PC-3 (cell line): ENCODE measurements around the gene ZSWIM8. TPM values are rescaled to one million over a fixed set of nuclear protein-coding genes. Genes with fewer than 3 reads are reported as not detected.
A peak's percentile ranks its signal among the peaks of the same experiment; 100 is the strongest.

Experiments used
- ATAC-seq: fragments of 200-7000 bp; cut with Tn5 transposase; 2 replicates; pipeline ENCODE4 v1.9.1; 2020; ENCODE audit warnings: mild to moderate bottlenecking, moderate library complexity
- BruUV-seq: library from RNA; stranded (reverse); fragments of 400-500 nt; replicated peaks from 2 replicates; lab custom pipeline; 2021; lab: Mats Ljungman, UMichigan
- CTCF ChIA-PET: fragments of 300-600 bp; sonication (Branson Sonifier 250); formaldehyde crosslinking; loops from one replicate; lab custom pipeline; 2022; ENCODE audit warnings: antibody characterized with exemption; lab: Charles Lee
- POLR2A ChIA-PET: fragments of 300-600 bp; sonication (Branson Sonifier 250); formaldehyde crosslinking; loops from one replicate; lab custom pipeline; 2022; ENCODE audit warnings: antibody characterized with exemption; ENCODE audit not compliant: unreplicated experiment; lab: Charles Lee
- DNase-seq: peaks from one replicate; pipeline ENCODE4 v3.0.0-alpha.2; 2015
- H2AFZ ChIP-seq: fragments of 300-600 bp; sonication (generic); 2 replicates; pipeline ENCODE4 v1.6.0; 2016; ENCODE audit warnings: antibody characterized with exemption, low read length
- H3F3A ChIP-seq: fragments of 300-600 bp; sonication (generic); one replicate; pipeline ENCODE4 v1.6.0; 2017; ENCODE audit warnings: antibody characterized with exemption, low read length, control low read depth, mild to moderate bottlenecking; ENCODE audit not compliant: unreplicated experiment
- H3K27ac ChIP-seq: fragments of 300-600 bp; sonication (generic); 2 replicates; pipeline ENCODE4 v1.5.1; 2016; ENCODE audit warnings: mild to moderate bottlenecking, low read length
- H3K27me3 ChIP-seq: fragments of 300-600 bp; sonication (generic); 2 replicates; pipeline ENCODE4 v1.6.1; 2016; ENCODE audit warnings: low read length, mixed read lengths
- H3K36me3 ChIP-seq: fragments of 300-600 bp; sonication (generic); 2 replicates; pipeline ENCODE4 v1.6.1; 2016; ENCODE audit warnings: low read depth, mixed run types, low read length, mixed read lengths
- H3K4me1 ChIP-seq: fragments of 300-600 bp; sonication (generic); 2 replicates; pipeline ENCODE4 v1.5.1; 2016; ENCODE audit warnings: low read length; ENCODE audit not compliant: insufficient read depth
- H3K4me2 ChIP-seq: fragments of 300-600 bp; sonication (generic); 2 replicates; pipeline ENCODE4 v1.6.0; 2016; ENCODE audit warnings: low read length
- H3K4me3 ChIP-seq: fragments of 300-600 bp; sonication (generic); 2 replicates; pipeline ENCODE4 v1.5.1; 2016; ENCODE audit warnings: mild to moderate bottlenecking, low read length, mixed read lengths
- H3K79me2 ChIP-seq: fragments of 300-600 bp; sonication (generic); 2 replicates; pipeline ENCODE4 v1.6.1; 2017; ENCODE audit warnings: low read length, mixed read lengths
- H3K9ac ChIP-seq: fragments of 300-600 bp; sonication (generic); 2 replicates; pipeline ENCODE4 v1.6.0; 2016; ENCODE audit warnings: mild to moderate bottlenecking, low read length
- H3K9me2 ChIP-seq: fragments of 300-600 bp; sonication (generic); replicated peaks from 2 replicates; pipeline ENCODE4 v1.6.1; 2016; ENCODE audit warnings: mixed run types, low read length, mixed read lengths
- H3K9me3 ChIP-seq: fragments of 300-600 bp; sonication (generic); 2 replicates; pipeline ENCODE4 v1.6.1; 2016; ENCODE audit warnings: low read length, mixed read lengths
- H4K20me1 ChIP-seq: fragments of 300-600 bp; sonication (generic); 2 replicates; pipeline ENCODE4 v1.6.1; 2016; ENCODE audit warnings: low read length, mixed read lengths
- CTCF ChIP-seq: fragments of 300-600 bp; sonication (generic); conservative IDR thresholded peaks from 2 replicates; pipeline ENCODE4 v1.5.1; 2017; ENCODE audit warnings: antibody characterized with exemption, low read depth, mild to moderate bottlenecking, low read length
- EZH2 ChIP-seq: fragments of 300-600 bp; sonication (generic); IDR thresholded peaks from one replicate; pipeline ENCODE4 v1.6.1; 2017; ENCODE audit warnings: antibody characterized with exemption, mild to moderate bottlenecking, low read length; ENCODE audit not compliant: unreplicated experiment
- EZH2phosphoT487 ChIP-seq: fragments of 300-600 bp; sonication (generic); IDR thresholded peaks from 2 replicates; pipeline ENCODE4 v1.6.1; 2018; ENCODE audit warnings: mild to moderate bottlenecking, antibody characterized with exemption, low read length, borderline replicate concordance
- intact Hi-C: fragments of 100-400 bp; cut with micrococcal nuclease; formaldehyde crosslinking; loops from 2 replicates; pipeline ENCODE4 v1.9.0; 2023
- total RNA-seq: library from RNA; depleted of rRNA; stranded (reverse); fragments of >200 nt; gene quantifications from 2 replicates; pipeline ENCODE4 v1.2.3, GENCODE V29; 2014

The ZSWIM8 gene
- total RNA-seq, 1 experiment from 2014 or later: 152 TPM

GRCh38 chr10:73842349-73842748, 56.9 kb downstream of the ZSWIM8 start:
- no peak overlapping the region for H2AFZ ChIP-seq
- no TSS peak for BruUV-seq
- CTCF ChIA-PET: no interaction called here

GRCh38 chr10:73843261-73843660, 57.9 kb downstream of the ZSWIM8 start:
- Histone ChIP-seq H3K27me3 (no peaks in the 10 kb centered on the region), H3K27ac (no peak overlapping the region), H3F3A (no peaks in the 10 kb centered on the region), H3K79me2 (no peaks in the 10 kb centered on the region), H3K9ac (no peak overlapping the region), H3K4me3 (no peak overlapping the region), H3K36me3 (peaks cover 88% of the 10 kb centered on the region), H2AFZ (no peak overlapping the region), H3K4me2 (no peak overlapping the region), H3K4me1 (peaks cover 20% of the 10 kb centered on the region), H4K20me1 (no peaks in the 10 kb centered on the region), H3K9me3 (no peaks in the 10 kb centered on the region), H3K9me2 (no peaks in the 10 kb centered on the region)
- DNase-seq (peak; percentile 80), ATAC-seq (peak; percentile 77)
- intact Hi-C loops: no loop called here
- no peak for TF ChIP-seq CTCF
- no peak for TF ChIP-seq EZH2phosphoT487
- no peak for TF ChIP-seq EZH2
- POLR2A ChIA-PET: no interaction called here
- BruUV-seq: no TSS peak
- CTCF ChIA-PET: interaction anchor here (0.6 kb wide), 1 partner anchor 37 kb away, joined by 3 read pairs; no protein-coding TSS in a partner anchor

More at GRCh38 chr10:73842349-73842748, 56.9 kb downstream of the ZSWIM8 start:
- ATAC-seq (no peak), DNase-seq (no peak)
- POLR2A ChIA-PET: interaction anchor here (0.5 kb wide), 1 partner anchor 40 kb away, joined by 12 read pairs; no protein-coding TSS in a partner anchor
- Histone ChIP-seq H3K9ac (no peak overlapping the region), H3K9me3 (no peaks in the 10 kb centered on the region), H3K4me1 (peaks cover 24% of the 10 kb centered on the region), H3F3A (no peaks in the 10 kb centered on the region), H3K79me2 (no peaks in the 10 kb centered on the region), H3K9me2 (no peaks in the 10 kb centered on the region), H3K27ac (no peak overlapping the region), H3K36me3 (peaks cover 88% of the 10 kb centered on the region), H3K4me2 (no peak overlapping the region), H3K27me3 (no peaks in the 10 kb centered on the region), H4K20me1 (no peaks in the 10 kb centered on the region), H3K4me3 (no peak overlapping the region)
- intact Hi-C loops: no loop called here
- TF ChIP-seq EZH2: no peak
- TF ChIP-seq EZH2phosphoT487: no peak
- TF ChIP-seq CTCF: no peak

GRCh38 chr10:73847031-73847430, 61.6 kb downstream of the ZSWIM8 start:
- ChIA-PET POLR2A (no interaction called here), CTCF (interaction anchor here (1.0 to 1.3 kb wide), 2 partner anchors 33 to 93 kb away, joined by 3 to 4 read pairs; no protein-coding TSS in a partner anchor)
- TF ChIP-seq CTCF (no peak), EZH2phosphoT487 (no peak), EZH2 (no peak)
- Histone ChIP-seq H3F3A (peaks cover 5% of the 10 kb centered on the region), H3K9me3 (no peaks in the 10 kb centered on the region), H3K4me1 (peaks cover 9% of the 10 kb centered on the region), H3K79me2 (no peaks in the 10 kb centered on the region), H3K36me3 (peaks cover 79% of the 10 kb centered on the region), H3K27ac (no peak overlapping the region), H3K9me2 (no peaks in the 10 kb centered on the region), H3K4me2 (no peak overlapping the region), H3K4me3 (no peak overlapping the region), H2AFZ (no peak overlapping the region), H4K20me1 (peaks cover 5% of the 10 kb centered on the region; the same call in 1 of the 2 replicates), H3K27me3 (no peaks in the 10 kb centered on the region), H3K9ac (no peak overlapping the region)
- no peak for ATAC-seq
- no peak for DNase-seq
- no TSS peak for BruUV-seq
- intact Hi-C loops: loop anchor here (5.0 kb wide), 3 partner anchors 110 to 385 kb away; no protein-coding TSS in a partner anchor
